NT2/D1 (cell line): ENCODE results near the gene STX17.
A peak's percentile ranks its signal among the peaks of the same experiment; 100 is the strongest.

ENCODE experiments used
- DNase-seq: peaks from one replicate; pipeline ENCODE4 v3.0.0-alpha.2; 2011; ENCODE audit warnings: low read depth, low spot score
- H3K27me3 ChIP-seq: 2 replicates; pipeline ENCODE4 v1.6.0; 2011; ENCODE audit warnings: mild to moderate bottlenecking; ENCODE audit not compliant: insufficient read length, insufficient read depth
- H3K36me3 ChIP-seq: 2 replicates; pipeline ENCODE4 v1.6.1; 2011; ENCODE audit warnings: mild to moderate bottlenecking, low read length, mixed read lengths; ENCODE audit not compliant: insufficient read depth, insufficient read length
- H3K4me1 ChIP-seq: 2 replicates; pipeline ENCODE4 v1.5.1; 2011; ENCODE audit not compliant: insufficient read depth, insufficient read length
- H3K4me3 ChIP-seq: 2 replicates; pipeline ENCODE4 v1.5.1; 2011; ENCODE audit warnings: low read depth; ENCODE audit not compliant: insufficient read length
- H3K9ac ChIP-seq: 2 replicates; pipeline ENCODE4 v1.6.0; 2011; ENCODE audit warnings: low read depth; ENCODE audit not compliant: insufficient read length
- H3K9me3 ChIP-seq: 2 replicates; pipeline ENCODE4 v1.5.1; 2011; ENCODE audit warnings: mild to moderate bottlenecking, low read length; ENCODE audit not compliant: insufficient read depth
- SUZ12 ChIP-seq: IDR thresholded peaks from 2 replicates; pipeline ENCODE4 v1.6.1; 2011; ENCODE audit not compliant: insufficient read length, insufficient read depth; ENCODE audit errors: extremely low read depth
- YY1 ChIP-seq: IDR thresholded peaks from 2 replicates; pipeline ENCODE4 v1.6.1; 2011; ENCODE audit not compliant: insufficient read length, insufficient read depth
- ZNF274 ChIP-seq: IDR thresholded peaks from 2 replicates; pipeline ENCODE4 v1.6.1; 2011; ENCODE audit warnings: mild to moderate bottlenecking, low read depth, low read length

Gene STX17

DNA sequence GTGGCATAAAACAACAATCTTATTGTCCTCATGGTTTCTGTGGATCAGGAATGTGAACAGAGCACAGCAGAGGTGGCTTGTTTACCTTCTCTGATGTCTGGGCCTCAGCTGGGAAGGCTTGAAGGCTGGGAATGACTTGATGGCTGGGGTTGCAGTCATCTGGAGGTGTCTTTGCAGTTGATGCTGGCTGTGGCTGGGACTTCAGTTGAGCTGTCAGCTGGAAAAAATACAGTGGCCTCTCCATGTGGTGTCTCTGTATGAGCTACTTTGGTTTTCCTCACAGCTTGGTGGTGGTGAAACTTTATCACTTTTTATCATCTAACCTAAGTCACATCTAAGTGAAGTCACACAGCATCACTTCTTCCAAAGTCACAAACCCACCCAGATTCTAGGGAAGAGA lies 24.7 kb upstream of the STX17 start:
- no peak for DNase-seq

GRCh38 chr9:99885747-99886146 lies 20.7 kb upstream of the STX17 start:
- Histone ChIP-seq H3K9ac (no peak overlapping the region), H3K4me1 (no peaks in the 10 kb centered on the region), H3K9me3 (no peaks in the 10 kb centered on the region), H3K36me3 (no peaks in the 10 kb centered on the region), H3K4me3 (no peak overlapping the region), H3K27me3 (no peaks in the 10 kb centered on the region)
- TF ChIP-seq SUZ12 (no peak), ZNF274 (no peak), YY1 (no peak)
- no peak for DNase-seq

More for the DNA sequence above, 24.7 kb upstream of the STX17 start:
- Histone ChIP-seq H3K36me3 (no peaks in the 10 kb centered on the region), H3K4me3 (no peak overlapping the region), H3K4me1 (no peaks in the 10 kb centered on the region), H3K9me3 (no peaks in the 10 kb centered on the region), H3K27me3 (no peaks in the 10 kb centered on the region), H3K9ac (no peak overlapping the region)
- no peak for TF ChIP-seq ZNF274

DNA sequence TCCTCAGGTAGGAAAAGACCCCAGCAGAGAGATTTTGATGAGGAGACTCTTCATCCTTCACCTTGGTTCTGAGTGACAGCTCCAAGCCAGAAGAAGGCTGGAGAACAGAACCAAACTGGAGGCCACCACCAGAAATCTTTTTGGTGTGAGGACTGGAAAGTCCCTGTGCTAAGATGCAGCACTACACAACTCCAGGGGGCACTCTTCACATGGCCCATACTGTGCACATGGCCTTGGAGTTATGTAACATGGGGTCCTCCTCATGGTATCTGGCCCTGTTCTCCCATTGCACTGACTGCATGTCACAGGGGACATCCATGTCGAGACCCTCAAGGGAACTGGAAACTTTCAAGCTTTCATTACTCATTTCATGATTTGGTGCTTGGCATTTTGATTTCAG lies 17.3 kb upstream of the STX17 start:
- no peak overlapping the region for H3K4me3 ChIP-seq
- no peaks in the 10 kb centered on the region for H3K27me3 ChIP-seq
- H3K9me3 ChIP-seq, result no peaks in the 10 kb centered on the region
- H3K36me3 ChIP-seq, result no peaks in the 10 kb centered on the region
- H3K9ac ChIP-seq, result no peak overlapping the region
- TF ChIP-seq ZNF274 (no peak), SUZ12 (no peak), YY1 (no peak)
- no peak for DNase-seq
- no peaks in the 10 kb centered on the region for H3K4me1 ChIP-seq

- DNase-seq, result no peak
- Histone ChIP-seq H3K36me3 (no peaks in the 10 kb centered on the region), H3K27me3 (no peaks in the 10 kb centered on the region), H3K9ac (no peak overlapping the region), H3K4me3 (no peak overlapping the region), H3K9me3 (no peaks in the 10 kb centered on the region), H3K4me1 (no peaks in the 10 kb centered on the region)
- TF ChIP-seq YY1 (no peak), ZNF274 (no peak), SUZ12 (no peak)
These were observed 11.6 kb upstream of the STX17 start for GRCh38 chr9:99894826-99895225.

GRCh38 chr9:99895510-99895909 lies 10.9 kb upstream of the STX17 start:
- Histone ChIP-seq H3K4me1 (no peaks in the 10 kb centered on the region), H3K9ac (no peak overlapping the region), H3K9me3 (no peaks in the 10 kb centered on the region), H3K36me3 (no peaks in the 10 kb centered on the region), H3K4me3 (no peak overlapping the region), H3K27me3 (no peaks in the 10 kb centered on the region)
- no peak for DNase-seq
- TF ChIP-seq SUZ12 (no peak), YY1 (no peak), ZNF274 (no peak)

GRCh38 chr9:99896119-99896518 lies 10.3 kb upstream of the STX17 start:
- no peak for DNase-seq
- Histone ChIP-seq H3K9me3 (no peaks in the 10 kb centered on the region), H3K9ac (no peak overlapping the region), H3K36me3 (no peaks in the 10 kb centered on the region), H3K4me1 (no peaks in the 10 kb centered on the region), H3K4me3 (no peak overlapping the region), H3K27me3 (no peaks in the 10 kb centered on the region)
- TF ChIP-seq SUZ12, result no peak
- TF ChIP-seq YY1, result no peak
- no peak for TF ChIP-seq ZNF274

DNA sequence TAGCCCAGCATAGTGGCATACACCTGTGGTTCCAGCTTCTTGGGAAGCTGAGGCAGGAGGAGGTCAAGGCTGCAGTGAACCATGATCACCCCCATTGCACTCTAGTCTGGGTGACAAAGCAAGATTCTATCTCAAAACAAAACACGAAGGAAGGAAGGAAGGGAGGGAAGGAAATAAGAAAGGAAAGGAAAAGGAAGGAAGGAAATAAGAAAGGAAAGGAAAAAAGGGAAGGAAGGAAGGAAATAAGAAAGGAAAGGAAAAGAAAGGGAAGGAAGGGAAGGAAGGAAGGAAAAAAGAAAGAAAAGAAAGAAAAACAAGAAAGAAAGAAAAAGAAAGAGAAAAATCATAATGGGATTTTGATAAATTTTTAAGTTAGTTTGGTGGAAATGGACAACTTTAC lies 3.1 kb upstream of the STX17 start:
- no peaks in the 10 kb centered on the region for H3K4me1 ChIP-seq
- H3K4me3 ChIP-seq, result no peak overlapping the region
- no peak overlapping the region for H3K9ac ChIP-seq
- no peak for DNase-seq
- peaks cover 5% of the 10 kb centered on the region for H3K27me3 ChIP-seq
- H3K36me3 ChIP-seq, result no peaks in the 10 kb centered on the region
- H3K9me3 ChIP-seq, result no peaks in the 10 kb centered on the region
- TF ChIP-seq YY1 (no peak), ZNF274 (no peak), SUZ12 (no peak)

DNA sequence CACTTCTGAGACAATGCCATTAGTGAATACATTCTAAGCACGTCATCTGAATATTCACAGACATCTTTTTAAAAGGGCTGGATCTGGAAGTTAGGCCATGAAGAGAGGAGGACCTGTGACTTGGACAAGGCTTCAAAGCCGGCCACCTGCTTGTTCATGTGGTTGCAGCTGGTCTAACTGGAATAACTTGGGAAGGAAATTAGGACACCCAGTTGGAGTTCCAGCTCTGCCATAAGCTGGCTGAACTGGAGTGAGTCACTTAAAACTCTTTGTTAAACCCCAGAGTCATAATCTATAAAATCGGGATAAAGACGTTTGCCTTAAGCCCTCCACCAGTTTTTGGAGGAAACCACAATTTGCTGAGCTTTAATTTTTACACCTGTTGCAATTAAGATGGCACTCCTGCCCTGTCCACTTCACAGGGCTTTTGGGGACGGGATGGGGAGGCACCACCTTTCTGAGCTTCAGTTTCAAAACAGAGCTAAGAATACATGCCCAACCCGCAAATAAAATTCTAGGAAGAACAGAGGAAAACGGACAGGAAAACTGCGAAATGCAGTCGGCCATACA lies 536 bp upstream of the STX17 start:
- peaks cover 5% of the 10 kb centered on the region for H3K27me3 ChIP-seq
- peak overlapping the region; percentile 2 for H3K9ac ChIP-seq
- H3K4me1 ChIP-seq, result no peaks in the 10 kb centered on the region
- TF ChIP-seq ZNF274 (no peak), SUZ12 (no peak), YY1 (no peak)
- H3K4me3 ChIP-seq, result peak overlapping the region; percentile 83
- H3K36me3 ChIP-seq, result no peaks in the 10 kb centered on the region
- no peaks in the 10 kb centered on the region for H3K9me3 ChIP-seq
- no peak for DNase-seq
